ENCODE results near the gene BCAN.

The BCAN gene

DNA sequence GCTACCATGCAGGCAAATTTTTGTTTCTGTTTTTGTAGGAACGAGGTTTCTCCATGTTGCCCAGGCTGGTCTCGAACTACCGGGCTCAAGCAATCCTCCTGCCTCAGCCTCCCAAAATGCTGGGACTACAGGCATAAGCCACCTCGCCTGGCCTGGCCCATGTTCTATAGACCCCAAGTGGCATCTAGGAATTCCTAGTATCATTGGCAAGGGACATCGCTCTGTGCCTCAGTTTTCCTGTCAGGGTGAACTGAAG is 20.8 kb downstream of the BCAN start:
- DNase-seq (ENCODE audit: low read depth) = no peak

GRCh38 chr1:156663178-156663577 is 21.3 kb downstream of the BCAN start:
- DNase-seq (ENCODE audit: low read depth) = no peak

GRCh38 chr1:156664046-156664766 is 22.3 kb downstream of the BCAN start:
- DNase-seq (ENCODE audit: low read depth) = no peak

DNA sequence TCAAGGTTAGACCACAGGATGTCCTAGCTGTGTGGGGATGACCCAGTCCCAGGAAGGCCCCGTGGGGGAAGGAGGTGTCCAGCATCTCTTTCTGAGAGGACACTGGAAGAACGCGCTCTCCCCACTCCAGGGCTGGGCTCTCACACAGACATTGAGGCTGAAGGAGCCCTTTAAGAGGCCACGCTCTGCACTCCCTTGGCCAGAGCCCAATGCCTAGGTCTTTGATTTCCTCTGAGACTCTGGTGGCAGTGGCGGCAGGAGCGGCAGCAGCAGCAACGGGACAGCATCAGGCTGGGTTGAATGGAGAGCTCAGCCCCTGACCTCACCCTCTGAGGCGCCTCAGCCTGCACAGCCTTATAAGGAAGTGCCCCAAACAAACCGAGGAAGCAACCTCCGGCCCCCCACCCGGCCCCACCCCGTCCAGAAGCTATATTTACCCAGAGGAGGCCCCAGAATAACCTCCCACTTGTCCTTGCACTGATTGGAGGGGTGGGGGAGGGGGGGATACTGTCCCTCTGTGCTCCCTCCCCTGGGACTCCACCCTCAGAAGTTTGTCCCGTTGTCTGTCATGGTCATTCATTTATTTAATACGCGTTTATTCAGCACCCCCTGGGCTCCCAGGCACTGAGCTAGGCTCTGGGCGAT is 23.0 kb downstream of the BCAN start:
- no peak for DNase-seq (ENCODE audit: low read depth)

GRCh38 chr1:156665539-156665938 is 23.6 kb downstream of the BCAN start:
- no peak for DNase-seq (ENCODE audit: low read depth)

DNA sequence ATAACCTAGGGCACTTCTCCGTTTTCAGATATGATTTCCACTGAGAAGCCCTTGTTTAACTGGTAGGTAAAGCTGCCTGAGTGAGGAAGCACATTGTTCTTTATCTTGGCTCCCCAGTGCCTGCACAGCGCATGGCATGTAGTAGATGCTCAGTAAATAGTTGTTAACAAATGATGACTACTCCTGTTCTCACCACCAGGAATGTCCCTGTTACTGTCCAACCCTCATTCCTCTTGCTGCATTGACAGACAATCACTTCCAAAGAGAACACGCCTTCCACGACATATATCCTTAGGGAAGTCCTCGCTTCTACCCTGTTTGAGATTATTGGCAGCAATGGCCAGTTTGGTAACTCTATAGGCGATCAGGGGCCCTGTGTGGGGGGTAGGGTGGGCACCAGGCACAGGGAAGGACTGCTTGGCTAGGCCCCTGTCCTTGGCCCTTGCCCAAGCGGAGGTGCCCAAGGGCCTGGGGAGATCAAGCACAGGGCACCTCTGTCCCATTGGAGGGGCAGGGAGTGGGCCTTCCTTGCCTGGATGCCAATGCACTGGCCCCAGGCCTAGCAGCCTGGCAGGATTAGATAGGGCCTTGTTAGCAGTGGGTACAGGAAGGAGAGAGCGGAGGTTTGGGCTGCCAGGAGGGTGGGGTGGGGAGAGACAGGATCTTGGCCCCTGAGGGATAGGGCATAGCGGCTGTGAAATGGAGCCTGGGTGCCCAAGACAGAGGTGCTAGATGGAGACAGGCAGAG is 25.1 kb downstream of the BCAN start:
- DNase-seq (ENCODE audit: low read depth) = no peak

- no peak for DNase-seq (ENCODE audit: low read depth)
Measured at GRCh38 chr1:156667610-156667967, 25.7 kb downstream of the BCAN start.

DNA sequence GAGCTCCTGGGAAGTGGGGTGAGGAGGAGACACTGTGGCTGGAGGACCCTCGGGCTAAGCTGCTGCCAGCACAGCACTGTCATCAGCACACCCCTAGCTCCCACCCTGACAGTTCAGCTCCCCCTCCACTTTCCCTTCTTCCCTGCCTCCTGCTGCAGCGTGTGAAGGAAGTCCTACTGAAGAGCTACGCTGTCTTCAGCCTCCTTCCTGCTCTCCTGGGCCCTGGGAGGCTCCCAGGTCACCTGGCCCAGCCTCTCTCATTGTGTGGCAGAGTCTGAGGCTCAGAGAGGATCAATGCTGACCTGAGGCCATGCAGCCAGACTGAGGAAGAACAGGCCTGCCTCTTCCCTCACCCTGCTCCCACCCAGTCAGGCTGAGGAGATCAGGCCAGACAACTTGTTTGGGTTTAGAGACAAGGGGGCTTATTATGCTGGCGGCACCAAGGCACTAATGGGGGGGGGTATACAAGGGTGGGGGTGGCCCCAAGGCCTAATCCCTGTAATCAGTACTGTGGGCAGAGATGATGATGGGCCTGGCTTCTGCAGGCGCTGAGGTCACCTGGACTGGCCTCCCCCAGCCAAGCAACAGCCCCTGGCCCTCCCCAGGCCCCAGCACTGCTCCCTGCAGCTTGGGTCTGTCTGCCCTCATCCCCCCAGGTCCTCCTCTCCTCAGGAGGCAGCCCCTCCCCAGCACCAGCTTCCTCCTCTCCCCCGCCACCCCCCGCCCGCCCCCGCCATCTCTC is 26.2 kb downstream of the BCAN start:
- DNase-seq (ENCODE audit: low read depth) = no peak

- DNase-seq (ENCODE audit: low read depth) = no peak
Measured at GRCh38 chr1:156668801-156669637, 27.1 kb downstream of the BCAN start.

- no peak for DNase-seq (ENCODE audit: low read depth)
Measured at GRCh38 chr1:156669794-156670193, 27.9 kb downstream of the BCAN start.

DNA sequence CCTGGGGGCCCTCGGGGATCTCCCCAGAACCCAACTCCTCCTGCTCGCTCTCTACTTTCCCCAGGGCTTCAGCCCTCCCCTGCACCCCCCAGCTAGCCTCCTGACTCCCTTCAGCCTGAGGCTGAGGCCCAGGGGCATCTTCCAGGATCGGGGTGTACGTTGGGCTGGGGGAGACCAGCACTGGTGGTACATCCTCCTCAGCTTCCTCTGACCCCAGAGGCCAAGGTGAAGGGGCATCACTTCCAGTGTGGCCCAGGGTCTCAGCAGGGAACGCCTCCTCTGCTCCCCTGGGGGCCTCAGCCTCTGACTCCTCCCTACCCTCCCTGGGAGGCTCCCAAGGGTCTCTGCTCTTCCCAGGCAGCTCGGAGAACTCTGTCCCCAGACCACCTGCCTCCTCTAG is 28.4 kb downstream of the BCAN start:
- no peak for DNase-seq (ENCODE audit: low read depth)

DNA sequence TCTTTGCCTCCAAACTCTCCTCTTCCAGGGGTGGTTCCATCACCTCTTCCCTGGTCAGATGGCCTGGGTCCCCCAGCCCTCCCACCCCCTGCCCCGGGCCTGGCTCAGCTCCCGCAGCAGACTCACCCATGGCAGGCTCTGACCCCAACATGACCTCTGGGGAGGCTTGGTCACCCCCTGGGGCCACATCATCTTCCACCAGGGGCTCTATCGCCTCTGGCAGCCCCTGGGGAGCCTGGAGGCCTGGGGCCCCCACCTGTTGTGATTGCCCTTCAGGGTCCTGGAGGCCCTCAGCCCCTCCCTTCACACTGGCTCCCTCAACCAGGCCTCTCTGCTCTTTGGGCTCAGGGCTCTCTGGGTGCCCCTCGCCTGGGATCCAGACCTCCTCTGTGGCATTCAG is 28.9 kb downstream of the BCAN start:
- DNase-seq (ENCODE audit: low read depth) = no peak

DNA sequence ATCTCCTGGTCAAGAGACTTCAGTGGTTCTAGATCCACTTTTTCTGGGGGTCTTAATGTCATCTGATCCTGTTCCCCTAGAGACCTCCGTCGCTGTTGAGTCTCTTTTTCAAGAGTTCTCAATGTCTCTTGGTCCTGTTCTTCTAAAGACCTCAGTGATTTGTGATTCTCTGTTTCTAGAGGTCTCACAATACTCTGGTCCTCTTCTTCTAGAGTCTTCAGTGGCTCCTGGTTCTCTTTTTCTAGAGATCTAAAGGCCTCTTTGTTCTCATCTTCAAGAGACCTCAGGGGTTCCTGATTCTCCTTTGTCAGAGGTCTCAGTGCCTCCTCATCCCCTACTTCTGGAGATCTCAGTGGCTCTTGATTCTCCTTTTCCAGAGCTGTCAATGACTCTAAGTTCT is 29.9 kb downstream of the BCAN start:
- no peak for DNase-seq (ENCODE audit: low read depth)

DNA sequence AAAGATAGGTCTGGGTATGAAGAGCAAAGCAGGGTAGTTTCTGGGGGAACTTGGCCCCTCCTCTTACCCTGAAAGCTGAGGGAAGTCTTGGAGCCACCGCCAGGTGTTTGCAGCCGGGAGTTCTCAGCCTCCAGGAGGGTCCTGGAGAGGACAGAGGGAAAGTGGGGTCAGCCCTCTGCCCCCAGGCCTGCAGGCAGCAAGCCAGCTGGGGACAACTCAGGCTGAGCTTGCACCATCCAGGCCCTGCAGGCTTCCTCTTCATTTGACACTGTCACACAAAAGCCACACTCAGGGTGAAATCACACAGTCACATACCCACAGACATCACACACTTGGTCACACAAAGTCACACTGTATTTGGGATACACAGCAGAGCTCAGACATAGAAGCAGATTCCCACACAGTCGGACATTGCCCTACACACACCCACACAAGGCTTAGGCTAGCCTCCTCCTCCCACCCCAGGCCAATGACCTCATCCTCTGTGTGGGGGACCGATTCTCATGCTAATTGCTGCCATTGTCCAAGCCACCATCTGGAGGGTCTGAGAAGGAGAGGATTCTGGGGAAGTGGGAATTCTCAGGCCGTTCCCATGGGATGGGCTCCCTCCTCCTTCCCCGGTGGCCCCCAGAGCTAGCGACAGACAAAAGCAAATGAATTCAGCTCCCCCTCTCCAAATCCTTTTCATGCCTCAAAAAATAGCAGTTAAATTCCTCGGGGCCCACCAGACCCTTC is 31.6 kb downstream of the BCAN start:
- no peak for DNase-seq (ENCODE audit: low read depth)

DNA sequence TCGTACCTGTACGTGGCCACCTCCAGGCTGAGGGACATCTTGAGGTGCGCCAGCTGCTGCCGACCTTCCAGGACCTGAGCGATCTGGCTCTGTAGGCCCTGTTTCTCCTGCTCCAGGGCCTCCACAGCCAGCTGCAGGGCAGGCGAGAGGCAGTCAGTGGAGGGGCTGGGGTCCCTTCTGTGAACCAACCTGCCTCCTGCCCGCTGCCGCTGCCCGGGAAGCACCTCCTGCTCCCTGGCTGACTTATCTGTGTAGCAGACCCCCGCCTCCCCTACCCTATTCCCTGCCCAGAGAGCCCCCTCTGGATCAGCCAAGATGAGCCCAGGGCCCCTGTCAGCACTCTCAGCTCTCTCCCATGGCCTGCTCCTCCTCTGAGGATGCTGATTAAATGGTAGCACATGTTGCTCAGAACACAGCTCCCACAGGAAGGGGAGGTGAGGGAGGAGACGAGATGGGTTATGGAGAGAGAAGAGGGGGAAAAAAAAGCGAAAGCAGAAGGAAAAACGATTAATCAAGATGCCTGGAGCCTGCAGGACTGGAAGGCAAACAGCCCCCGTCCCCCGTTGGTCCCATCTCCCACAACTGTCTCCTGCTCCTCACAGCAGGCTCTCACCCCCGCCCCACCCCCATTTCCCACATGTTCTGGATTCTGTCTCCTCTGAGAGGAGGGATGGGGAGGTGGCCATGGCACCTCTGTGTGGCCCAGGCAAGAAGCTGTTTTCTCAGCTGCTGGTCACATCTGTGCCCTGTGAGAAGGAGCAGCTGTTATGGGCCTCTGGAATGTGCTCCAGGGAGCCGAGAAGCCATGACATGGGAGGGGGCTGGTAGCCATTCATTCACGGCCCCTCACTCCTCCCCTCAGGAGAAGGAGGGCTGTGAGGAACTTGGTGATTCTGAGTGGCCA is 33.5 kb downstream of the BCAN start:
- DNase-seq (ENCODE audit: low read depth) = no peak

DNA sequence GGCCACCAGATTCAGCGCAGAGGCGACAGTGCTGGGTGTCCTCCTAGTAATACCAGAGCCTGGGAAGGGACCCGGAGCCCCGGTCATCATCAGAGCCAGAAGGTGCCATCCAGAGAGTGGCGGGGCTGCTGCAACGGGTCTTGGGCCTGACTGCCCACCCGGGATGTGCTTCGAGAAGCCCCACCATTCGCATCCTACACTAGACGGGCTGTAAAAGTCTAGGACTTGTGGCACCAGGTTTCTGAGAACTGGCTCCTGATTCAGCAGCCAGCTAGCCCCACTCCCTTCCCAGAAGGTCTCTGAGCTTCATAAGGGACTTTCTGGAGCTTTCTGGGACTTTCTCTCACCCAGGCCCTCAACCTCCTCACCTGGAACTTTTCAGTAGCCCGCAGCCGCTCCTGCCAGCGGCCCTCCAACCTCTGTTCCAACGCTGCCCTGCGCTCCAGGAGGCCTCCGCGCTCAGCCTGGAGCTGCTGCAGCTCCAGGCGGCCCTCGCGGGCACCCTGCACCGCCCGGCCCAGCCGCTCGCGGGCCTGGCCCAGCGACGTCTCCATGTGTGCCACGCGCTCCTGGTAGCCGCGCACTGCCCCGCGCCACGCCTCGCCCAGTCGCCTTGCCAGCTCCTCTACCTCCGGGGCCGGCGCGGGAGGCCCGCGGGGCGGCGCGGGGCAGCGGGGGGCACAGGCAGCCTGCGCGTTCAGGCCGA is 34.4 kb downstream of the BCAN start:
- DNase-seq (ENCODE audit: low read depth) = no peak

GRCh38 chr1:156676820-156677615 is 35.1 kb downstream of the BCAN start, which contains the start of gene NES:
Gene NES (minus strand): TSS chr1:156677407. CDS start chr1:156677264, 143 bp downstream.
- no peak for DNase-seq (ENCODE audit: low read depth)
